SK-N-SH (cell line): ENCODE data around the gene CYP27A1. TPM values are rescaled to one million over a fixed set of nuclear protein-coding genes. Genes with fewer than 3 reads are reported as not detected.

ENCODE experiments used
- CTCF ChIA-PET: fragments of 300-600, 350-600 bp; formaldehyde crosslinking; extraction: SDS; loops from one replicate; lab custom pipeline; 2021; lab: Yijun Ruan, JAX
- POLR2A ChIA-PET: fragments of 350-600 bp; sonication (Branson Sonifier 250); formaldehyde crosslinking; extraction: SDS; loops from one replicate; lab custom pipeline; 2020; ENCODE audit warnings: antibody characterized with exemption, inconsistent platforms; lab: Yijun Ruan, JAX
- DNase-seq: peaks from one replicate; pipeline ENCODE4 v3.0.0; 2012
- H2AFZ ChIP-seq: fragments of 200-600 bp; sonication (generic); 2 replicates; pipeline ENCODE4 v1.8.1; 2016; ENCODE audit warnings: antibody characterized with exemption, mild to moderate bottlenecking, low read depth
- H3F3A ChIP-seq: fragments of 200-600 bp; sonication (generic); replicated peaks from 2 replicates; pipeline ENCODE3; 2016; ENCODE audit warnings: antibody characterized with exemption, mild to moderate bottlenecking; ENCODE audit not compliant: insufficient read depth
- H3K27ac ChIP-seq, 2 experiments: fragments of 200-500 bp in 1 of 2; fragments of 200-600 bp in 1 of 2; sonication (Bioruptor generic) in 1 of 2; sonication (generic), shearing (Covaris generic) in 1 of 2; 2 replicates each; pipeline versions ENCODE4 v1.5.1 to v1.6.1; 2014 to 2016; ENCODE audit warnings: low read depth in 2 of 2, inconsistent platforms in 1 of 2, low read length in 1 of 2, mild to moderate bottlenecking in 1 of 2, mixed read lengths in 1 of 2
- H3K27me3 ChIP-seq: fragments of 200-600 bp; sonication (generic), shearing (Covaris generic); 2 replicates; pipeline ENCODE4 v1.6.1; 2016; ENCODE audit warnings: mixed run types; ENCODE audit not compliant: insufficient read depth
- H3K36me3 ChIP-seq, 2 experiments: fragments of 200-500 bp in 1 of 2; fragments of 200-600 bp in 1 of 2; sonication (Bioruptor generic) in 1 of 2; sonication (generic) in 1 of 2; replicated peaks in 1 of 2; 2 replicates each; pipeline versions ENCODE3 to v1.5.1; 2014 to 2016; ENCODE audit warnings: low read length in 1 of 2, mild to moderate bottlenecking in 1 of 2; ENCODE audit not compliant: insufficient read depth in 2 of 2, control insufficient read depth in 1 of 2
- H3K4me1 ChIP-seq, 2 experiments: fragments of 200-500 bp in 1 of 2; fragments of 200-600 bp in 1 of 2; sonication (Bioruptor generic) in 1 of 2; sonication (generic), shearing (Covaris generic) in 1 of 2; 2 replicates each; pipeline versions ENCODE4 v1.5.1 to v1.6.1; 2014 to 2016; ENCODE audit warnings: low read depth in 1 of 2, low read length in 1 of 2, mixed run types in 1 of 2; ENCODE audit not compliant: insufficient read depth in 2 of 2, control insufficient read depth in 1 of 2
- H3K4me2 ChIP-seq: fragments of 200-600 bp; sonication (generic), shearing (Covaris generic); 2 replicates; pipeline ENCODE4 v1.6.1; 2017; ENCODE audit warnings: mixed run types
- H3K4me3 ChIP-seq, 2 experiments: fragments of 200-500 bp in 1 of 2; fragments of 200-600 bp in 1 of 2; sonication (Bioruptor generic) in 1 of 2; sonication (generic), shearing (Covaris generic) in 1 of 2; 2 replicates each; pipeline versions ENCODE4 v1.5.1 to v1.8.1; 2014 to 2016; ENCODE audit warnings: low read depth in 2 of 2, inconsistent platforms in 1 of 2, low read length in 1 of 2, mild to moderate bottlenecking in 1 of 2, mixed read lengths in 1 of 2, moderate library complexity in 1 of 2
- H3K79me2 ChIP-seq: fragments of 200-600 bp; sonication (generic); 2 replicates; pipeline ENCODE4 v1.8.1; 2017; ENCODE audit warnings: mild to moderate bottlenecking; ENCODE audit not compliant: insufficient read depth
- H3K9ac ChIP-seq: fragments of 200-600 bp; sonication (generic); 2 replicates; pipeline ENCODE4 v1.6.1; 2017; ENCODE audit warnings: mixed run types
- H3K9me2 ChIP-seq: fragments of 200-600 bp; sonication (generic); 2 replicates; pipeline ENCODE4 v1.6.1; 2017; ENCODE audit warnings: mixed run types
- H3K9me3 ChIP-seq: fragments of 200-600 bp; sonication (generic); 2 replicates; pipeline ENCODE4 v1.6.1; 2017; ENCODE audit warnings: mixed run types, mild to moderate bottlenecking, moderate library complexity
- H4K20me1 ChIP-seq: fragments of 200-600 bp; sonication (generic); 2 replicates; pipeline ENCODE4 v1.6.1; 2017; ENCODE audit warnings: mild to moderate bottlenecking, mixed run types; ENCODE audit not compliant: insufficient read depth
- CHD2 ChIP-seq: fragments of 150-350 bp; IDR thresholded peaks from 2 replicates; pipeline ENCODE4 v1.6.1; 2018; ENCODE audit warnings: low read length; ENCODE audit not compliant: partially characterized antibody
- ELF1 ChIP-seq: IDR thresholded peaks from 2 replicates; pipeline ENCODE4 v1.4.0; 2012
- EP300 ChIP-seq, 2 experiments: IDR thresholded peaks; 2 replicates each; pipeline versions ENCODE4 v1.4.0 to v1.6.1; 2012; ENCODE audit warnings: borderline replicate concordance in 1 of 2, low read depth in 1 of 2, low read length in 1 of 2
- EZH2phosphoT487 ChIP-seq: fragments of 200-600 bp; sonication (generic); IDR thresholded peaks from 2 replicates; pipeline ENCODE4 v1.6.1; 2017; ENCODE audit warnings: low read depth, mixed run types, mild to moderate bottlenecking, antibody characterized with exemption, moderate library complexity, borderline replicate concordance
- FOXM1 ChIP-seq: IDR thresholded peaks from 2 replicates; pipeline ENCODE4 v1.4.0; 2012; ENCODE audit warnings: low read depth, mild to moderate bottlenecking
- GABPA ChIP-seq: IDR thresholded peaks from 2 replicates; pipeline ENCODE4 v1.4.0; 2012; ENCODE audit warnings: low read depth, mild to moderate bottlenecking
- IRF3 ChIP-seq: fragments of 150-350 bp; IDR thresholded peaks from 2 replicates; pipeline ENCODE4 v1.6.1; 2016; ENCODE audit warnings: mild to moderate bottlenecking, low read depth, low read length
- MAX ChIP-seq: IDR thresholded peaks from 2 replicates; pipeline ENCODE4 v1.4.0; 2012; ENCODE audit warnings: low read depth
- RAD21 ChIP-seq: IDR thresholded peaks from 2 replicates; pipeline ENCODE4 v1.6.1; 2012; ENCODE audit warnings: mild to moderate bottlenecking, low read length
- RCOR1 ChIP-seq: fragments of 150-350 bp; IDR thresholded peaks from 2 replicates; pipeline ENCODE4 v1.6.1; 2017; ENCODE audit warnings: antibody characterized with exemption, low read length
- TCF12 ChIP-seq: IDR thresholded peaks from 2 replicates; pipeline ENCODE4 v1.4.0; 2012
- USF1 ChIP-seq: IDR thresholded peaks from 2 replicates; pipeline ENCODE4 v1.4.0; 2012; ENCODE audit warnings: low read depth, borderline replicate concordance
- WGBS: methylation state at CpG from one replicate; pipeline ENCODE4 v1.1.6; 2017; ENCODE audit warnings: low lambda C conversion rate; 5-methylcytosine and 5-hydroxymethylcytosine counted together
- polyA plus RNA-seq, 3 experiments: library from polyadenylated mRNA; depleted of rRNA; stranded (reverse); fragments of >200 nt; gene quantifications; 2 replicates each; pipeline ENCODE4 v1.2.3, GENCODE V29; 2012
- TF ChIP-seq, protein P1 (sequence below): fragments of 150-350 bp; IDR thresholded peaks from 2 replicates; pipeline ENCODE4 v1.6.1; 2017; ENCODE audit warnings: antibody characterized with exemption, low read length, low read depth, borderline replicate concordance
- TF ChIP-seq, protein P2 (sequence below): fragments of 200-600 bp; sonication (generic); IDR thresholded peaks from 2 replicates; pipeline ENCODE4 v1.6.1; 2017; ENCODE audit warnings: antibody characterized with exemption, mild to moderate bottlenecking, moderate library complexity

CYP27A1 gene
- polyA plus RNA-seq, 1 of the 3 experiments (the other 2 are of a cell fraction) = 0.54 TPM

GRCh38 chr2:218746470-218746795, 35.5 kb upstream of the CYP27A1 start (continued):
- TF ChIP-seq USF1 = no peak
- TF ChIP-seq, protein P1, sequence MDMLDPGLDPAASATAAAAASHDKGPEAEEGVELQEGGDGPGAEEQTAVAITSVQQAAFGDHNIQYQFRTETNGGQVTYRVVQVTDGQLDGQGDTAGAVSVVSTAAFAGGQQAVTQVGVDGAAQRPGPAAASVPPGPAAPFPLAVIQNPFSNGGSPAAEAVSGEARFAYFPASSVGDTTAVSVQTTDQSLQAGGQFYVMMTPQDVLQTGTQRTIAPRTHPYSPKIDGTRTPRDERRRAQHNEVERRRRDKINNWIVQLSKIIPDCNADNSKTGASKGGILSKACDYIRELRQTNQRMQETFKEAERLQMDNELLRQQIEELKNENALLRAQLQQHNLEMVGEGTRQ = no peak
- TF ChIP-seq, all 33 proteins: peak for 0

DNA sequence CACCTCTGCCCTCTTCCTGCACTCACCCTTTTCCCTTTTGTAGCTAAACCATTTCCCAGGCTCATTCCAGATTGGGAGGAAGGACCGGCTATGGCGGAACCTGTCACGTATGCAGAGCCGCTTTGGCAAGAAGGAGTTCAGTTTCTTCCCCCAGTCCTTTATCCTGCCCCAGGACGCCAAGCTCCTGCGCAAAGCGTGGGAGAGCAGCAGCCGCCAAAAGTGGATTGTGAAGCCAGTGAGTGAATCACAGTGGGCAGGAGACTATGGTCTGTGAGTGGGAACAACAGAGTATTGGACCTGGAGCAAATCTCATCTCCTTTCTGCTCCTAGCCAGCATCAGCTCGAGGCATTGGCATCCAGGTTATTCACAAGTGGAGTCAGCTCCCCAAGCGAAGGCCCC, 35.0 kb upstream of the CYP27A1 start:
- Histone ChIP-seq H3K9me2 (no peaks in the 10 kb centered on the region), H3K27ac (no peak overlapping the region), H3K79me2 (no peaks in the 10 kb centered on the region), H4K20me1 (no peaks in the 10 kb centered on the region), H3F3A (no peaks in the 10 kb centered on the region), H3K27me3 (no peaks in the 10 kb centered on the region), H2AFZ (no peak overlapping the region), H3K4me2 (no peak overlapping the region), H3K36me3 (peaks cover 49 to 79% of the 10 kb centered on the region in 2 experiments), H3K9me3 (no peaks in the 10 kb centered on the region), H3K4me1 (no peaks in the 10 kb centered on the region), H3K4me3 (no peak overlapping the region), H3K9ac (no peak overlapping the region)
- no peak for DNase-seq
- ChIA-PET CTCF (interaction anchor here (0.7 to 1.5 kb wide), 5 partner anchors 25 to 105 kb away, joined by 3 to 4 read pairs (median 3); no protein-coding TSS in a partner anchor), POLR2A (no interaction called here)
- 98% methylated on average over 9 of the region's 10 CpGs for WGBS
- TF ChIP-seq, protein P1 = no peak
- TF ChIP-seq TCF12 (no peak), RAD21 (no peak), IRF3 (no peak), EZH2phosphoT487 (no peak), CHD2 (no peak), ELF1 (no peak), RCOR1 (no peak)

GRCh38 chr2:218748741-218749441, 33.1 kb upstream of the CYP27A1 start:
- H3K4me1 ChIP-seq = no peaks in the 10 kb centered on the region
- H3K27me3 ChIP-seq = no peaks in the 10 kb centered on the region
- no peak overlapping the region for H3K4me2 ChIP-seq
- no peak overlapping the region for H3K9ac ChIP-seq
- no peaks in the 10 kb centered on the region for H3K9me2 ChIP-seq
- ChIA-PET POLR2A (no interaction called here), CTCF (interaction anchor here (1.3 kb wide), 1 partner anchor 10 kb away, joined by 4 read pairs; no protein-coding TSS in a partner anchor)
- WGBS = 93% methylated on average over 6 of the region's 8 CpGs
- H4K20me1 ChIP-seq = no peaks in the 10 kb centered on the region
- DNase-seq = no peak
- no peak overlapping the region for H3K4me3 ChIP-seq
- peaks cover 51 to 92% of the 10 kb centered on the region in 2 experiments for H3K36me3 ChIP-seq
- no peak overlapping the region for H2AFZ ChIP-seq
- no peak overlapping the region for H3K27ac ChIP-seq
- no peak for TF ChIP-seq MAX
- TF ChIP-seq FOXM1 = no peak
- no peak for TF ChIP-seq GABPA
- no peak for TF ChIP-seq EP300 (IDR thresholded peaks at IDR 0.05; ENCODE audit: borderline replicate concordance in 1 of 2, low read depth in 1 of 2, low read length in 1 of 2)
- no peak for TF ChIP-seq EZH2phosphoT487
- TF ChIP-seq, protein P2, sequence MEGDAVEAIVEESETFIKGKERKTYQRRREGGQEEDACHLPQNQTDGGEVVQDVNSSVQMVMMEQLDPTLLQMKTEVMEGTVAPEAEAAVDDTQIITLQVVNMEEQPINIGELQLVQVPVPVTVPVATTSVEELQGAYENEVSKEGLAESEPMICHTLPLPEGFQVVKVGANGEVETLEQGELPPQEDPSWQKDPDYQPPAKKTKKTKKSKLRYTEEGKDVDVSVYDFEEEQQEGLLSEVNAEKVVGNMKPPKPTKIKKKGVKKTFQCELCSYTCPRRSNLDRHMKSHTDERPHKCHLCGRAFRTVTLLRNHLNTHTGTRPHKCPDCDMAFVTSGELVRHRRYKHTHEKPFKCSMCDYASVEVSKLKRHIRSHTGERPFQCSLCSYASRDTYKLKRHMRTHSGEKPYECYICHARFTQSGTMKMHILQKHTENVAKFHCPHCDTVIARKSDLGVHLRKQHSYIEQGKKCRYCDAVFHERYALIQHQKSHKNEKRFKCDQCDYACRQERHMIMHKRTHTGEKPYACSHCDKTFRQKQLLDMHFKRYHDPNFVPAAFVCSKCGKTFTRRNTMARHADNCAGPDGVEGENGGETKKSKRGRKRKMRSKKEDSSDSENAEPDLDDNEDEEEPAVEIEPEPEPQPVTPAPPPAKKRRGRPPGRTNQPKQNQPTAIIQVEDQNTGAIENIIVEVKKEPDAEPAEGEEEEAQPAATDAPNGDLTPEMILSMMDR = no peak
- H3K9me3 ChIP-seq = no peaks in the 10 kb centered on the region
- no peaks in the 10 kb centered on the region for H3K79me2 ChIP-seq
- H3F3A ChIP-seq = no peaks in the 10 kb centered on the region
